OCI-LY7 (cell line): Measurements from ENCODE around the gene UQCRC2.

Experiments
- CTCF ChIP-seq: fragments of 200-600 bp; sonication (generic); conservative IDR thresholded peaks from 2 replicates; pipeline ENCODE4 v1.5.1; 2014; ENCODE audit warnings: mild to moderate bottlenecking, antibody characterized with exemption, low read length, moderate library complexity, mixed read lengths
- EZH2phosphoT487 ChIP-seq: fragments of 200-600 bp; sonication (generic); IDR thresholded peaks from 2 replicates; pipeline ENCODE4 v1.6.1; 2018; ENCODE audit warnings: low read depth, borderline replicate concordance, mild to moderate bottlenecking, mixed run types, antibody characterized with exemption, low read length, moderate library complexity, mixed read lengths

GRCh38 chr16:22003195-22003594 lies 50.0 kb downstream of the UQCRC2 start:
- no peak for TF ChIP-seq EZH2phosphoT487
- no peak for TF ChIP-seq CTCF
